Stimulated activated CD4-positive, alpha-beta T cell treated with anti-CD3 and anti-CD28 coated beads, TNF-alpha, amount 100 ng/mL, for 24 hours (primary cell): Measurements from ENCODE around the gene CRYBA1.

ENCODE experiments used
- DNase-seq, 3 experiments: peaks; one replicate each; pipeline ENCODE4 v3.0.0-alpha.2; 2020; ENCODE audit warnings: low read depth in 3 of 3

Gene CRYBA1

DNA sequence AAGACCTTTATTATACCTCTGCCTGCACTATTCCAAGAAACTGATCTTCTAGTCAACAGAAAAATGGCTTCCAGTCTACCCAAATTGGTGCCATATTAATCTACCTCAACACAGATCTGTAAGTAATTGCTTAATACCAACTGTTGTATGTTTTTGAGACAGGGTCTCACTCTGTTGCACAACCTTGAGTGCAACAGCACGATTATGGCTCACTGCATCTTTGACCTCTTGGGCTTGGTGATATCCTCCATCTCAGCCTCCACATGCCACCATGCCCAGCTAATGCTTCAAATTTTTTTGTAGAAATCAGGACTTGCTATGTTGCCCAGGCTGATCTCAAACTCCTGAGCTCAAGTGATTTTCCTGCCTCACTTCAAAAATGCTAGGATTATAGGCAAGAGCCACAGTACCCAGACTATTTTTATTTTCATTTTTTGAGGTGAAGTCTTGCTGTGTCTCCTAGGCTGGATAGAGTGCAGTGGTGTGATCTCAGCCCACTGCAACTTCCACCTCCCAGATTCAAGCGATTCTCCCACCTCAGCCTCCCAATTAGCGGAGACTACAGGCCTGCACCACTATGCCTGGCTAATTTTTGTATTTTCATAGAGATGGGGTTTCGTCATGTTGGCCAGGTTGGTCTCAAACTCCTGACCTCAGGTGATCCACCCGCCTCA, 32.9 kb downstream of the CRYBA1 start:
- DNase-seq, result no peak

GRCh38 chr17:29283496-29283895, 36.8 kb downstream of the CRYBA1 start:
- no peak for DNase-seq

DNA sequence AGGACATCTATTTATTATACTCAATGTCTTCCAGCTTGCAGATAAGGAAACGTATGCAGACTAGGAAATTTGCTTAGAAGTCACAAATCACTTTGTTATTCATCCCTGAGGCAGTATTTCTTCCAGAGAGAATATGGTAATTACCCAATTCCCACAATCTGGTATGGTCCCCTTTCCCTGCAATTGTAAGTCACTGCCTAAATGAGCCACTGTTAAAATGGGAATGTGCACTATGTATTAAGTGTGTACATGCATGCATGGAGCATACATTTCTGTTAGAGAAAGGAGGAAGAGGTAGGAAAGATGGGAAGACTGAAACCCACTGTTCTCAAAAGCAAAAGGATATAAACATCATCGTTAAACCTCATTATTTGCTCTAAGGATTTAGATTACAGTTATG, 37.3 kb downstream of the CRYBA1 start:
- no peak for DNase-seq

DNA sequence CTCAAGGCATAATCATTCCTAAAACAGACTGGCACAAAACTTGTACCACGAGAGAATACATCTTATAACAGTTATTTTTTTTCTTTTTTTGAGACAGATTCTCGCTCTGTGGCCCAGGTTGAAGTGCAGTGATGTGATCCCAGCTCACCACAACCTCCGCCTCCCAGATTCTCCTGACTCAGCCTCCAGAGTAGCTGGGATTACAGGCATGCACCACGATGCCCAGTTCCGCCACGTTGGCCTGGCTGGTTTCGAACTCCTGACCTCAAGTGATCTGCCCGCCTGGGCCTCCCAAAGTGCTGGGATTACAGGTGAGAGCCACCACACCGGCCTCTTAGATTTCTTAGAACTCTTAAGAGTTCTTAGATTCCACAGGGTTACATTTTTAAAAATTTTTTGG, 43.2 kb downstream of the CRYBA1 start:
- DNase-seq, result no peak

DNA sequence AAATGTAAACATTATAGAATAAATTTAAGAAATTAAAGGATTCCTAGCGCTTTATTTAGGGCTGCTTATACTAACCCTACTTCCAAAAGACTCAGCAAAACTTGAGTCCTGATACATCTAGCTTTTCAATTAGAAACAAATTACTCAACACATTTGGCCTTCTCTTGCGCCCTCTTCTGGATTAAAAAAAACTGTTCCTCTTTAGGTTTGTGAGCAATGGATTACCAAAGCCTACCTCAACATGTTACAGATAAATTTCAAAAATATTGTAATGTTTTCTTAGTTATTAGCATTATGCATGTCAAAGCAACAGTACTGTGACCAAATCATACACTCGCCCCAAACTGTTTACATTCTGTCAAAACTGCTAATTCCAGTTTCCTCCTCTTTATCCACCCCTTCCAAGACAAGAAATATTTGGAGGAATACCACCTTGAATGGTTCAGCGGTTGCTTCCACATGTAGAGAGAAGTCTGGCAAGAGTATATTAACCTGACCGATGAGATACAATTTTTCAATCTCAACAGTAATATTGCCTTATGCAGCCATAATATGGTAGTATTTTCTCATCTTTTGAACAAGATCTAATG, 44.6 kb downstream of the CRYBA1 start:
- no peak for DNase-seq

DNA sequence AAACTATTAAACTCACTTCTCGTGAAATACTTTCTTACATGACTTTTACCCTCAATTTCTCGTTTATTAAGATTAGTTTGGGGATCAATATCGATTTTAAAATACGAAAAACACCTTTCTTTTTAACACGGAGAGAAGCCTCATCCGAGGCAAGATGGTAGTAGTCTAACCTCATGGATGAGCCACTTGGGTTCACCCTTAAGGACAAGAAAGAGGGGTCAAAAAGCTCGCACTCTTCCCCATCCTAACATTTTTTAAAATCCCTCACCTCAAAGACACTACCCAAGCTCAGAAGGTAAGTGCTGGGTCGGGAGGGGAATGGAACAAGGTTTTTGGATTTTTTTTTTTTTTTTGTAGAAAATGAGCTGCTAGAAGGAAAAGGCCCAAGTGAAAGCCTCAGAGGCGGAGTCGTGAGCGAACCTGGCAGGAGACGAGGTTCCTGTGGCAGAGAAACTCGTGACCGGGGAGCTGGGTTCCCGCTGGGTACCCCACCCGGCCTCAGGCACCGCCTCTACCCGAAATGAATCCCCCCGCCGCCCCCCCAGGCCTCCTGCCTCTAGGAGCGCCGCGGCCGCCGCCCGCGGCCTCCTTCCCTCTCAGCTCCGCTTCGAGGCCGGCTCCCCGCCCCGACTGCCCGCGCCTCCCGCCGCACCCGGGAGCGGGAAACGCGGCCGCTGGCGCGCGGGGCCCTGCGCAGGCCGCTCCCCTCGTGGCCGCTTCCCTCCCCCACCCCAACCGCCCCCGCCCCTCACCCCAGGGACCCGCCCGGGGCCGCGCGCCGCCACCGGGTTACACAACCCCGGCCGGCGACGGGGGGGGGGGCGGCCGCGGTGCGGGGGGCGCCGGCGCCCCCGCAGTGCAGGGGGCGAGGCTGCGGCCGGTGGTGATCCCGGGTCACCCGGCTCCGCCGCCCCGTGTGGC, 45.7 kb downstream of the CRYBA1 start:
- peak; percentile 9 to 41 (median 10) for DNase-seq

DNA sequence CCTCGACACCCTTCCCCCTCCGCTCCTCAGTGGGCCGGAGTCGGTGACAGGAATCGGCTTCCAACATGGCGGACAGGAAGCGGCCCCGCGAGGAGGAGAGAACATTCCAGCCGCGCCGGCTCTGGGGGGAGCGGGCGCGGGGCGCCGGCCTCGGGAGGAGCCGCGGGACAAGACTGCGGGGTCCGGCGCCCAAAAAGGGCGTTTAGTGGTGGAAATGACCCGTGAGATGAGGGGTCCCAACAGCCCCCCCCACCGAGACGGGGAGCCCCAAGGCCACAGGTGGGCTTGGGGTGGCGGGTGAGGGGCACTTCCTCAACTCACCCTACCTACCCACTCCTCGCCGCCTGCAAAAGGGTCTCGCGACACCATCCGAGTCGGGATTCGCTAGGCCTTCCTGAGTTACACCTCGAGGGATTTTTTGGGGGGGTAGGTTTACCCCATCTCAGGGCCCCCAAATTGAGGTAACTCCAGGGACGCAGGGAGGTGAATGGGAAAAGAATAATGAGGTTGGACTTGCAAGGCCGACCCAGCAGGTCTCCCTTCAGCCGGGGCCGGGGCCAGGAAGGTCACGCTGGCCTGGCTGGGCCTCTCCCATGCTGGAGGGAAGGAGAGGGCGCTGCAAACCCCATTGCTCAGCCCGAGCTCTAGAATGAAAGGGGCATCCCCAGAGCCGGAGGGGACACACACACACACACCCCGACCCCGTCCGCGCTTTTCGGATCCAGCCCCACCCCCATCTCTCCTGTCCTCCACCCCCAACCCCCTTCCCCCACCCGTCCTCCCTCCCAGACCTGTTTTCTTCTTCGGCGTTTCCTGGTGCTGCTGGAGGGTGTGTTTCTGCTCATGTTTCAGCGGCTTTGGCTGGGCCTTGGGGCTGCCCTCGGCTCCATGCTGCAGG, 46.6 kb downstream of the CRYBA1 start:
- DNase-seq, result peak; percentile 34 to 66 (median 35)

GRCh38 chr17:29293890-29294579, 47.4 kb downstream of the CRYBA1 start, which contains the start of gene NUFIP2:
TSS of gene NUFIP2 (minus strand) at chr17:29294148. CDS start at chr17:29294059, 89 bp downstream.
- DNase-seq, result peak; percentile 95 to 99 (median 98)

GRCh38 chr17:29294580-29294900, 47.9 kb downstream of the CRYBA1 start:
- DNase-seq, result no peak

- no peak for DNase-seq
Measured at GRCh38 chr17:29295420-29295819, 48.8 kb downstream of the CRYBA1 start.

- DNase-seq, result no peak
Measured at GRCh38 chr17:29299031-29299430, 52.4 kb downstream of the CRYBA1 start.

- DNase-seq, result no peak
Measured at GRCh38 chr17:29303386-29303785, 56.7 kb downstream of the CRYBA1 start.
